Activated naive CD4-positive, alpha-beta T cell treated with anti-CD3 and anti-CD28 coated beads for 36 hours (primary cell): ENCODE results near the gene SLC25A6. TPM values are rescaled to one million over a fixed set of nuclear protein-coding genes. Genes with fewer than 3 reads are reported as not detected.
"Not testable (repeated sequence)": the region's sequence is repeated elsewhere in the genome, so short reads cannot be mapped to it uniquely, and the experiment has no call there.

Experiments used
- CTCF ChIA-PET: fragments of 350-600 bp; sonication (Branson Sonifier 250); formaldehyde crosslinking; loops from one replicate; lab custom pipeline; 2021; ENCODE audit warnings: antibody characterized with exemption; lab: Charles Lee
- DNase-seq: peaks from one replicate; pipeline ENCODE4 v3.0.0-alpha.2; 2020
- H3K27ac Mint-ChIP-seq: one replicate; pipeline ENCODE4 v1.8.0; 2021; ENCODE audit warnings: mild to moderate bottlenecking, mixed read lengths
- H3K27me3 Mint-ChIP-seq: one replicate; pipeline ENCODE4 v1.8.0; 2021; ENCODE audit warnings: low read depth, mixed read lengths
- H3K36me3 Mint-ChIP-seq: one replicate; pipeline ENCODE4 v1.8.0; 2021; ENCODE audit warnings: low read depth, mixed read lengths
- H3K4me1 Mint-ChIP-seq: one replicate; pipeline ENCODE4 v1.8.0; 2021; ENCODE audit warnings: low read depth, mixed read lengths
- H3K4me3 Mint-ChIP-seq: one replicate; pipeline ENCODE4 v1.8.0; 2021; ENCODE audit warnings: mild to moderate bottlenecking, moderate library complexity, mixed read lengths
- H3K9me3 Mint-ChIP-seq: one replicate; pipeline ENCODE4 v1.8.0; 2021; ENCODE audit warnings: mixed read lengths
- intact Hi-C: fragments of 100-400 bp; cut with micrococcal nuclease; formaldehyde crosslinking; loops from one replicate; pipeline ENCODE4 v1.15.1; 2023
- total RNA-seq, 2 experiments: library from RNA; stranded (reverse); gene quantifications; one replicate each; pipeline ENCODE4 v1.2.3, GENCODE V29; 2021

SLC25A6 gene
- total RNA-seq: 100 to 1,000 TPM; 457 to 463 TPM

DNA sequence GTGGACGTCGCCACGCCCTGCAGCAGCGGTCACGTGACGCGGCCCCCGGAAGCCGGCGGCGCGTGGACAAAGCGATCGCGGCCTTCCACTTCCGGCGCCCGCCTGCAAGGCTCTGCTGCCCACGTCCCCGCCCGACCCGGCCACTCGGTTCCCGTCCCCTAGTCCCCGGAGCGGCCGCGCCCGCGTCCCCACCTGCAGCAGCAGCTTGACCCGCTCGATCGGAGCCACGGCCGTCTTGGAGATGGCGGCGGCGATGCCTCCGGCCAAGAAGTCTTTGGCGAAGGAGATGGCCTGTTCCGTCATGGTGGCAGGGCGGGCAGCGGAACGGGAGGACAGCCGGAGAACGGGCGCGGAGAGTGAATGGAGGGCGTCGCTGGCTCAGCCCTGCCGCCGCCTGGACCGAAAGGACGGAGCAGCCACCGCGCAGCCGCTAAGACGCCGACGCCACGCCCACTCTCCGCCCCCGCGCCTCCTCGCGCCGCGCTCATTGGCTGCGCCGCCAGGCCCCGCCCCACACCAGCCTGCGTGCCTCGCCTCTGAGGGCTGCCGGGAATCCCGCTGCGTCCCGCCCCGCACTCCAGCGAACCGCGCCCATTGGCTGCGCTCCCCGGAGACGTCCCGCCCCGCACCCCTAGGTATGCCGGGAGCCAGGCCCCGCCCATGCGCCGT is at the start of gene SLC25A6:
Gene SLC25A6, minus strand, starts transcription at position 407 of the 669 bp plus-strand sequence. Its CDS starts 104 bp downstream, at position 303.
- intact Hi-C loops: loop anchor here (1.0 to 10.0 kb wide), 9 partner anchors 61 to 1223 kb away; partner anchors contain the start of genes AKAP17A, GTPBP6 and P2RY8
- peaks cover 63% of the 10 kb centered on the region for H3K4me1 Mint-ChIP-seq
- H3K4me3 Mint-ChIP-seq: peak within 1 kb of the TSS; percentile 91
- no peaks in the 10 kb centered on the region for H3K27me3 Mint-ChIP-seq
- CTCF ChIA-PET: no interaction called here
- H3K36me3 Mint-ChIP-seq: peaks cover 54% of the 10 kb centered on the region
- peak; percentile 99 for DNase-seq
- H3K27ac Mint-ChIP-seq: peak within 1 kb of the TSS; percentile 90
- H3K9me3 Mint-ChIP-seq: no peaks in the 10 kb centered on the region

DNA sequence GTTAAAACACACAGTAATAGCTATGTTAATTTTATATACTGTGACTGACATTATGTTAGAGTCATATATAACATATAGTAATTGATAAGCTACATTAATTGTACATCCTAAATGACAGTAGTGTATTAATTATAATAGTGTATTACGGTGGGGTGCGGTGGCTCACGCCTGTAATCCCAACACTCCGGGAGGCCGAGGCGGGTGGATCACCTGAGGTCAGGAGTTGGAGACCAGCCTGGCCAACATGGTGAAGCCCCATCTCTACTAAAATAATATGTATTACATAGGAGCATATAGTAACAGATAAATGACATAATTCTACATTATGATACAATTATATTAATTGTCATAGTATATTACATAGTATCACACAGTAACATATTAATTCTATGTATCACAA is 48.6 kb upstream of the SLC25A6 start:
- Mint-ChIP-seq H3K27me3 (no peaks in the 10 kb centered on the region), H3K36me3 (peaks cover 62% of the 10 kb centered on the region), H3K4me1 (no peaks in the 10 kb centered on the region), H3K9me3 (peaks cover 20% of the 10 kb centered on the region), H3K27ac (no peak overlapping the region), H3K4me3 (no peak overlapping the region)
- CTCF ChIA-PET: no interaction called here
- no peak for DNase-seq
- intact Hi-C loops: no loop called here

DNA sequence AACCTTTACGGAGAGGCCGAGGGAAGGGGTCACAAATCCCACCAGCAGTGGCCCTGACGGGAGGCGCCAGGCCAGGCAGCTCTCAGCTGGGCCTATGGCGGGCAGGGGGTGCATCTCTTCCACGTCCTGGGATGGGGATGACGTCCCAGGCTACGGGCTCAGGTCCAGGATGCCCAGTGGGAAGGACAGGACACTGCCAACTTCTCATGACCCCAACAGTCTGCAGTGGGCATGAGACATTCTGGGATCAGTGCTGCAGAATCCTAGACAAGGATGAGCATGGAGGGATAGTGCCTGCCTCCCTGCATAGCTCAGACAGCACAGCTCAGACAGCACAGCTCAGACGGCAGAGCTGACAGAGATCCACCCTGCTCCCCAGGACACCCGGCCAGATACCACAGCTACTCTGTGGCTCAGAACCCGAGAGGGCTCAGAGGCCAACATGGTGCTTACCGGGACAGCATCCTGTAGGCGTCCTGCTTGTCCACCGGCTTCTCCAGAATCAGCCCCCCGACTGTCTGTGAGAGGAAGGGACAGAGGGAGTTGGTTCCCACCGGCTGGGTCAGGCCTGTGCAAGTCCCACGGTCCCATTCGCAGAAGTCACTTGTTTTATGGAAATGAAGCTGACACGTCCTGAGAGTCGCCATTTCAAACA is 43.5 kb upstream of the SLC25A6 start:
- Mint-ChIP-seq H3K27ac (no peak overlapping the region), H3K9me3 (no peaks in the 10 kb centered on the region), H3K4me1 (no peaks in the 10 kb centered on the region), H3K27me3 (no peaks in the 10 kb centered on the region), H3K4me3 (no peak overlapping the region), H3K36me3 (peaks cover 42% of the 10 kb centered on the region)
- CTCF ChIA-PET: no interaction called here
- DNase-seq: no peak
- intact Hi-C loops: no loop called here

DNA sequence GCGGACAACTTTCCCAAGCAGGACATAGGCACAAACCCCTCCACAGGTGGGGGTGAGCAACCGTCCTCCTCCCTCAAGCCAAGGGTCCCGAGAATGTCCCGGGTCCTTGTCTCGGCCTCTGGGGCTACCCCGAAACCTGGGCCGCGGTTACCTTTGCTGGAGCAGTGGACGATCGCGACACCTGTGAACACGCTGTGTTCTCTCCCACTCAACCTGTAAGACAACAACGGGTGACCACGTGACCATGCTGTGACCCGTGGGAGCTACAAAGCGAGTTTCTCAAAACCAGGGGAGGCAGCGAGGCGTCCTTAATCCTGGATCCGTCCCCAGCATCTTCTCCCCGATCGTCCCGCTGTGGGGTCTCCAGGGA is 42.9 kb upstream of the SLC25A6 start:
- no peaks in the 10 kb centered on the region for H3K4me1 Mint-ChIP-seq
- no peak overlapping the region for H3K4me3 Mint-ChIP-seq
- CTCF ChIA-PET: no interaction called here
- intact Hi-C loops: no loop called here
- H3K27me3 Mint-ChIP-seq: no peaks in the 10 kb centered on the region
- no peak overlapping the region for H3K27ac Mint-ChIP-seq
- no peak for DNase-seq
- H3K9me3 Mint-ChIP-seq: no peaks in the 10 kb centered on the region
- peaks cover 39% of the 10 kb centered on the region for H3K36me3 Mint-ChIP-seq

DNA sequence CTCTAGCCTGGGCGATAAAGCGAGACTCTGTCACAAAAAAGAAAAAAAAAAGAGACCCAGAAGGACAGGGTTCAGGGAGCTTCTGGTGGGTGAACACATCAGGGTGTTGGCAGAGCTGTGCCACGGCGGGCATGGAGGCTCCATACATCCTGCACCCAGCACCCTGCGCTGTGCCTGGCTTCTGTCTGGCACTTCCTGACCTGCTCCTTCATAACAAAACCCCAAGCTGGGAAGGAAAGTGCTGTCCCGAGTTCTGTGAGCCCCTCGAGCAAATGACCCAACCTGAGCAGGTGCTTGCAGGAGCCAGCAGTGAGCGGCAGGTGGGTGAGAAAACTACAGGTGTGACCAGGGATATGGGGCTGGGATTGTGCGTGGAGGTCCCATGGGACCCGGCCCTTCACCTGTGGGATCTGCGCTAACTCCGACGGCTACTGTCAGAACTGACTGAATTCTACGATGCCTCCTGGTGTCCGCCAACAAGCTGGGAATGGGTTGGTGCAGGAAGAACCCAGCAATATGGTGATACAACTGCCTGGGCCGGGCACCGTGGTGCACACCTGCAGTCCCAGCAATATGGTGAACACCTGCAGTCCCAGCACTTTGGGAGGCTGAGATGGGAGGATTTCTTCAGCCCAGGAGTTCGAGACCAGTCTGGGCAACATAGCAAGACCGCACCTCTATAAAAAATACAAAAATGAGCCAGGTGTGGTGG is 41.9 kb upstream of the SLC25A6 start:
- Mint-ChIP-seq H3K36me3 (peaks cover 33% of the 10 kb centered on the region), H3K27ac (no peak overlapping the region), H3K4me3 (no peak overlapping the region), H3K9me3 (no peaks in the 10 kb centered on the region), H3K4me1 (no peaks in the 10 kb centered on the region), H3K27me3 (no peaks in the 10 kb centered on the region)
- DNase-seq: no peak
- intact Hi-C loops: no loop called here
- CTCF ChIA-PET: no interaction called here

DNA sequence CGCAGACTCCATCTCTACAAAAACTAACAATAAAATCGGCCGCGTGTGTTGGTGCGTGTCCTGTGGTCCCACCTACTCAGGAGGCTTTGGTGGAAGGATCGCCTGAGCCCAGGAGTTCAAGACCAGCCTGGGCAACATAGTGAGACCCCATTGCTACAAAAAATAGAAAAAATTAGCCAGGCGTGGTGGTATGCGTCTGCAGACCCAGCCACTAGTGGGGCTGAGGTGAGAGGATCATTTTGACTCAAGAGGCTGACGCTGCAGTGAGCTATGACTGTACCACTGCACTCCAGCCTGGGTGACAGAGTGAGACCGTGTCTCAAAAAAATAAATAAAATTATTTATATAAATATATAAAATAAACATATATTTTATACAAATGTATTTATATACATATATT is 38.5 kb upstream of the SLC25A6 start:
- Mint-ChIP-seq H3K36me3 (peaks cover 16% of the 10 kb centered on the region), H3K27ac (no peak overlapping the region), H3K27me3 (no peaks in the 10 kb centered on the region), H3K9me3 (no peaks in the 10 kb centered on the region), H3K4me1 (no peaks in the 10 kb centered on the region), H3K4me3 (no peak overlapping the region)
- CTCF ChIA-PET: no interaction called here
- DNase-seq: no peak
- intact Hi-C loops: no loop called here

DNA sequence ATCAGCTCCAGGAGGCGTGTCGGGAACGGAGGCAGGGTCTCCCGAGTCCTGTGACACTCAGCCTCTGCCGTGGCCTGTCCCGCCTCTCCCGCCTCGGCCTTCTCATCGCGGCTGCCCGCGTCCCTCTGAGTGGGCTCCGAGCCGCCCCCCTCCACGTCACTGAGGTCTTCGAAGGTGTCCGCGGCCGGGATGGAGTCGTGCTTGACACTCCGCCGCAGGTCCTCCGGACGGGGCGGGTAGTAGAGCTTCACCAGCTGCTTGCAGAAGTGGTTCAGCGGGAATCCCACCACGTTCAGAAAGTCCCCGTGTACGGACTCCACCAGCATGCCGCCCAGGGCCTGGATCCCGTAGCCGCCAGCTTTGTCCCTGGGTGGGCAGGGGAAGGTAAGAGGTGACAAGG is 35.8 kb upstream of the SLC25A6 start:
- no peak for DNase-seq
- no peaks in the 10 kb centered on the region for H3K27me3 Mint-ChIP-seq
- no peaks in the 10 kb centered on the region for H3K4me1 Mint-ChIP-seq
- peaks cover 36% of the 10 kb centered on the region for H3K36me3 Mint-ChIP-seq
- no peak overlapping the region for H3K4me3 Mint-ChIP-seq
- H3K9me3 Mint-ChIP-seq: peaks cover 3% of the 10 kb centered on the region
- no peak overlapping the region for H3K27ac Mint-ChIP-seq
- intact Hi-C loops: no loop called here
- CTCF ChIA-PET: no interaction called here

DNA sequence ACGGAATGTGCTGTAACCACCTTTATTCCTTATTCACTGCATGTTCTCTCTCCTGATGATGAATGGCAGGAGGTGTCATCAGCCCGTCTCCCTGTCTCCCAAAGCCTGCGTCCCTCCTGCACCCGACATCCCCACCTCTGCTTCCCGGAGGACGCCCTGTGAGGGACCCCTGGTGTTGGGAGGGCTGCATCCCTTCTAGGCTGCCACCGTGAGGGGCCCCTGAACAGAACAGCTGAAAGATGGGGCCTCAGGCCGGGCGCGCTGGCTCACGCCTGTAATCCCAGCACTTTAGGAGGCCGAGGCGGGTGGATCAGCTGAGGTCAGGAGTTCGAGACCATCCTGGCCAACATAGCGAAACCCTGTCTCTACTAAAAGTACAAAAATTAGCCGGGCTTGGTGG is 34.4 kb upstream of the SLC25A6 start:
- H3K9me3 Mint-ChIP-seq, H3K27ac Mint-ChIP-seq, CTCF ChIA-PET, H3K4me3 Mint-ChIP-seq, DNase-seq, H3K4me1 Mint-ChIP-seq, H3K27me3 Mint-ChIP-seq, intact Hi-C loops: not testable (repeated sequence)
- H3K36me3 Mint-ChIP-seq: peaks cover 46% of the 10 kb centered on the region

DNA sequence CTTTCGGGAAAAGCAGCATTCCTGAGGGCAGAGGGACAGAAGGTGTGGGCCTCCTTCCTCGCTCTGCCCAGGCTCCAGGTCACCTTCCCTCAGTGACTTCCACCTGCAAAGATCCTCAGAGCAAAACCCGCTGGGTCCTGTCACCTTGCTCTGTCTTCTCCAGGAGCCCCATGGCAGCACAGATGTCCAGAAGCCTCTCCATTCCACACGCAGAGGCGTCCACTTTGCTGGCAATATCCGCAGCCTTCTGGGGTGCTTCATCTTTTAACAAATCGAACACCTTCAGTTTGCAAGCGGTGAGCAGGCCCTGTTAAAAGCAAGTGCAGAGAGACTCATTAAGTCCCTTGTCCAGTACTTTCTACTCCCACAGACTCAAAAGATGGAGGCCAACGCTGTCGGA is 33.5 kb upstream of the SLC25A6 start:
- CTCF ChIA-PET: no interaction called here
- no peak for DNase-seq
- intact Hi-C loops: no loop called here
- no peak overlapping the region for H3K27ac Mint-ChIP-seq
- H3K4me1 Mint-ChIP-seq: no peaks in the 10 kb centered on the region
- H3K4me3 Mint-ChIP-seq: no peak overlapping the region
- H3K27me3 Mint-ChIP-seq: no peaks in the 10 kb centered on the region
- H3K36me3 Mint-ChIP-seq: peaks cover 50% of the 10 kb centered on the region
- H3K9me3 Mint-ChIP-seq: peaks cover 10% of the 10 kb centered on the region

DNA sequence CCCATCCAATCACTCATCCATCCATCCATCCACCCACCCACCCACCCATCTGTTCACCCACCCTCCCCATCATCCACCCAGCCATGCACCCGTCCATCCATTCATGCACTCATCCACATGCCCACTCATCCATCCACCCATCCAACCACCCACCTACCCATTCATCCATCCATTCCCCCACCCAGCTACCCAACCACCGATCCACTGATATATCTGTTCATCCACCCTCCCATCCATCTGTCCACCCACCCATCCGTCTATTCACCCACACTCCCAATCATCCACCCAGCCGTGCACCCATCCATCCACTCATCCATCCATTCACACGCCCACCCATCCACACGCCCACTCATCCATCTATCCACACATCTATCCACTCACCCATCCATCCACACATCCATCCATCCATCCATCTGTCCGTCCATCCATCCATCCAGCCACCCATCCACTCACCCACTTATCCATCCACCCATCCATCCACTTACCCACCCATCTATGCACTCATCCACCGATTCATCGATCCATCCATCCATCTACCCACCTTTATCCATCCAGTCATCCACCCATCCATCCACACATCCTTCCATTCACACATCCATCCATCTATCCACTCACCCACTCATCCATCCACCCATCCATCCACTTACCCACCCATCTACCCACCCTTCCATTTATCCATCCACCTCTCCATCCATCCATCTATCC is 32.4 kb upstream of the SLC25A6 start:
- Mint-ChIP-seq H3K4me3 (no peak overlapping the region), H3K27ac (no peak overlapping the region), H3K27me3 (no peaks in the 10 kb centered on the region), H3K36me3 (peaks cover 59% of the 10 kb centered on the region), H3K4me1 (no peaks in the 10 kb centered on the region), H3K9me3 (peaks cover 12% of the 10 kb centered on the region)
- intact Hi-C loops: no loop called here
- no peak for DNase-seq
- CTCF ChIA-PET: no interaction called here

DNA sequence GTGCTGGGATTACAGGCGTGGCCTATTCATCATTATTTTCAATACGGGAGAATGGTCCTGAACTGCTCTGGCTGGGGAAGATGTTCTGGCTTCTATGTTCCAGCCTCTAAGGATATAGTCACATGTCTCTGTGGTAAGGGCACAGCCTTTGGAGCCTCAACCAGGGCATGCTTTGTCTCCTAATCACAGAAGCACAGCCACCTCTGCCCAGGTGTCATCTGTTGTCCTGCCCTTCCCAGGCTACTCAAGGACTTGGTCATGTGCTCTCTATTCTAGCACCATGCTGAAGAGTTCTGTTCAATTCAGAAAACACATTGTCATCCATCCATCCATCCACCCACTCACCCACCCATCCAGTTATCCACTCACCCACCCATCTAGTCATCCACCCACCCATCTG is 31.3 kb upstream of the SLC25A6 start:
- Mint-ChIP-seq H3K36me3 (peaks cover 62% of the 10 kb centered on the region), H3K27ac (no peak overlapping the region), H3K4me1 (no peaks in the 10 kb centered on the region), H3K4me3 (no peak overlapping the region), H3K27me3 (no peaks in the 10 kb centered on the region), H3K9me3 (peaks cover 12% of the 10 kb centered on the region)
- CTCF ChIA-PET: no interaction called here
- intact Hi-C loops: no loop called here
- no peak for DNase-seq

DNA sequence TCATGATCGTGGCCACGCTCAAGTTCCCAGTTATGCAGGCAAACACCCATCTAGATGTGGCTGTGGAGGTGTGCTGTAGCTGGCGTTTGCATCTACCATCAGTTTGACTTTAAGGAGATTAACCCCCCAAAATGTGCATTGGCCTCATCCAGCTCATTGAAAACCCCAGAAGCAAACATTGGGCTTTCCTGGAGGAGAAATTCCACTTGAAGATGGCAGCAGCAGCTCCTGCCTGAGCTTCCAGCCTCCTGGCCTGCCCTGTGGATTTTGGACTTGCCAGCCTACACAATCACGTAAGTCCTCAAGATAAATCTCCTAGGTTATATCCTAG is 30.2 kb upstream of the SLC25A6 start:
- intact Hi-C loops: no loop called here
- Mint-ChIP-seq H3K4me3 (no peak overlapping the region), H3K27me3 (no peaks in the 10 kb centered on the region), H3K36me3 (peaks cover 57% of the 10 kb centered on the region), H3K9me3 (peaks cover 12% of the 10 kb centered on the region), H3K27ac (no peak overlapping the region), H3K4me1 (no peaks in the 10 kb centered on the region)
- DNase-seq: no peak
- CTCF ChIA-PET: no interaction called here
